IMR-90 (cell line): ENCODE data around the gene NUDT7. TPM values are rescaled to one million over a fixed set of nuclear protein-coding genes. Genes with fewer than 3 reads are reported as not detected.

Experiments
- ATAC-seq: fragments of 200-7000 bp; cut with Tn5 transposase; 2 replicates; pipeline ENCODE4 v1.9.1; 2020; ENCODE audit warnings: low read depth, mild to moderate bottlenecking, moderate library complexity
- BruUV-seq: library from RNA; stranded (reverse); fragments of 400-500 nt; replicated peaks from 2 replicates; lab custom pipeline; 2021; lab: Mats Ljungman, UMichigan
- CTCF ChIA-PET: fragments of 300-600 bp; formaldehyde crosslinking; extraction: SDS; loops from one replicate; lab custom pipeline; 2021; ENCODE audit warnings: antibody characterized with exemption; lab: Yijun Ruan, JAX
- POLR2A ChIA-PET: fragments of 300-600 bp; sonication (Branson Sonifier 250); formaldehyde crosslinking; loops from one replicate; lab custom pipeline; 2022; ENCODE audit warnings: antibody characterized with exemption; ENCODE audit not compliant: unreplicated experiment; lab: Charles Lee
- DNase-seq: peaks from one replicate; pipeline ENCODE4 v3.0.0; 2013
- H2AFZ ChIP-seq: replicated peaks from 2 replicates; pipeline ENCODE3; 2013; ENCODE audit warnings: low read length, mild to moderate bottlenecking; ENCODE audit not compliant: poor library complexity
- H2AK5ac ChIP-seq: 2 replicates; pipeline ENCODE4 v1.6.1; 2013; ENCODE audit warnings: low read depth, low read length, inconsistent platforms
- H2AK9ac ChIP-seq: replicated peaks from 2 replicates; pipeline ENCODE3; 2013; ENCODE audit warnings: mild to moderate bottlenecking, low read depth, low read length, moderate library complexity; ENCODE audit not compliant: poor library complexity
- H2BK120ac ChIP-seq: 2 replicates; pipeline ENCODE4 v1.6.1; 2013; ENCODE audit warnings: low read depth, low read length, inconsistent platforms
- H2BK15ac ChIP-seq: 3 replicates; pipeline ENCODE4 v1.6.1; 2013; ENCODE audit warnings: low read depth, low read length, inconsistent platforms
- H2BK20ac ChIP-seq: 2 replicates; pipeline ENCODE4 v1.6.1; 2013; ENCODE audit warnings: low read depth, mild to moderate bottlenecking, inconsistent platforms, low read length, moderate library complexity
- H2BK5ac ChIP-seq: 2 replicates; pipeline ENCODE4 v1.6.1; 2013; ENCODE audit warnings: mild to moderate bottlenecking, low read depth, low read length, inconsistent platforms; ENCODE audit not compliant: poor library complexity, severe bottlenecking
- H3K14ac ChIP-seq: replicated peaks from 2 replicates; pipeline ENCODE4 v1.6.1; 2013; ENCODE audit warnings: low read depth, low read length, inconsistent platforms
- H3K18ac ChIP-seq: 2 replicates; pipeline ENCODE4 v1.6.1; 2013; ENCODE audit warnings: low read depth, low read length, control low read depth
- H3K23ac ChIP-seq: 2 replicates; pipeline ENCODE4 v1.6.1; 2013; ENCODE audit warnings: low read depth, low read length, inconsistent platforms
- H3K27ac ChIP-seq: 2 replicates; pipeline ENCODE4 v1.5.1; 2013; ENCODE audit warnings: mild to moderate bottlenecking, control low read depth, low read length; ENCODE audit not compliant: insufficient read depth
- H3K27me3 ChIP-seq: 2 replicates; pipeline ENCODE4 v1.6.1; 2013; ENCODE audit warnings: low read length; ENCODE audit not compliant: control insufficient read depth, insufficient read depth
- H3K36me3 ChIP-seq: 2 replicates; pipeline ENCODE4 v1.6.1; 2013; ENCODE audit warnings: low read length, mixed read lengths; ENCODE audit not compliant: control insufficient read depth, insufficient read depth
- H3K4ac ChIP-seq: 2 replicates; pipeline ENCODE4 v1.6.1; 2013; ENCODE audit warnings: low read depth, low read length, inconsistent platforms
- H3K4me1 ChIP-seq: 2 replicates; pipeline ENCODE4 v1.6.1; 2013; ENCODE audit warnings: low read length, mixed read lengths; ENCODE audit not compliant: control insufficient read depth, insufficient read depth
- H3K4me2 ChIP-seq: 2 replicates; pipeline ENCODE4 v1.6.1; 2013; ENCODE audit warnings: low read depth, mild to moderate bottlenecking, control low read depth, low read length, moderate library complexity
- H3K4me3 ChIP-seq: 2 replicates; pipeline ENCODE4 v1.5.1; 2013; ENCODE audit warnings: low read depth, mild to moderate bottlenecking, control low read depth, low read length, moderate library complexity; ENCODE audit not compliant: insufficient read depth
- H3K56ac ChIP-seq: 2 replicates; pipeline ENCODE4 v1.6.1; 2013; ENCODE audit warnings: low read length, inconsistent platforms; ENCODE audit not compliant: insufficient read depth; ENCODE audit errors: extremely low read depth
- H3K79me1 ChIP-seq, 2 experiments: 2 replicates each; pipeline ENCODE4 v1.6.1; 2013; ENCODE audit warnings: low read length in 2 of 2, inconsistent platforms in 1 of 2, low read depth in 1 of 2
- H3K9ac ChIP-seq: 2 replicates; pipeline ENCODE4 v1.6.1; 2013; ENCODE audit warnings: low read depth, low read length, control low read depth
- H3K9me1 ChIP-seq: 2 replicates; pipeline ENCODE4 v1.6.1; 2013; ENCODE audit warnings: low read length, inconsistent platforms; ENCODE audit not compliant: insufficient read depth
- H3K9me3 ChIP-seq: 2 replicates; pipeline ENCODE4 v1.6.1; 2013; ENCODE audit warnings: low read length; ENCODE audit not compliant: control insufficient read depth, insufficient read depth
- H4K20me1 ChIP-seq: 2 replicates; pipeline ENCODE4 v1.6.1; 2013; ENCODE audit warnings: low read length, inconsistent platforms; ENCODE audit not compliant: insufficient read depth
- H4K5ac ChIP-seq: 2 replicates; pipeline ENCODE4 v1.6.1; 2013; ENCODE audit warnings: mild to moderate bottlenecking, low read depth, low read length, control low read depth
- H4K8ac ChIP-seq, 2 experiments: 2 replicates each; pipeline ENCODE4 v1.6.1; 2013; ENCODE audit warnings: low read depth in 2 of 2, low read length in 2 of 2, control low read depth in 1 of 2, inconsistent platforms in 1 of 2
- H4K91ac ChIP-seq: 2 replicates; pipeline ENCODE4 v1.6.1; 2013; ENCODE audit warnings: low read depth, low read length, inconsistent platforms; ENCODE audit not compliant: insufficient read depth
- BHLHE40 ChIP-seq: fragments of 150-350 bp; IDR thresholded peaks from 2 replicates; pipeline ENCODE4 v1.6.1; 2016; ENCODE audit warnings: mild to moderate bottlenecking, low read depth, low read length
- CHD1 ChIP-seq: IDR thresholded peaks from 2 replicates; pipeline ENCODE4 v1.6.1; 2012; ENCODE audit warnings: low read depth, low read length, improper control_type of control experiment
- MAFK ChIP-seq: IDR thresholded peaks from 2 replicates; pipeline ENCODE4 v1.6.1; 2012; ENCODE audit warnings: low read depth, low read length, improper control_type of control experiment
- MAZ ChIP-seq: IDR thresholded peaks from 2 replicates; pipeline ENCODE4 v1.6.1; 2012; ENCODE audit warnings: low read depth, mild to moderate bottlenecking, low read length, improper control_type of control experiment, moderate library complexity, borderline replicate concordance
- MXI1 ChIP-seq: IDR thresholded peaks from 2 replicates; pipeline ENCODE4 v1.6.1; 2012; ENCODE audit warnings: low read depth, mild to moderate bottlenecking, low read length, moderate library complexity, borderline replicate concordance
- POLR2A ChIP-seq: IDR thresholded peaks from 2 replicates; pipeline ENCODE4 v1.6.1; 2012; ENCODE audit warnings: mild to moderate bottlenecking, low read depth, low read length
- RAD21 ChIP-seq: IDR thresholded peaks from 2 replicates; pipeline ENCODE4 v1.6.1; 2012; ENCODE audit warnings: low read length, improper control_type of control experiment
- RCOR1 ChIP-seq: IDR thresholded peaks from 2 replicates; pipeline ENCODE4 v1.6.1; 2012; ENCODE audit warnings: mild to moderate bottlenecking, low read length, improper control_type of control experiment; ENCODE audit not compliant: insufficient replicate concordance
- SMC3 ChIP-seq: fragments of 150-350 bp; IDR thresholded peaks from 2 replicates; pipeline ENCODE4 v1.6.1; 2016; ENCODE audit warnings: low read depth, mild to moderate bottlenecking, antibody characterized with exemption, low read length, moderate library complexity
- USF2 ChIP-seq: fragments of 150-350 bp; IDR thresholded peaks from 2 replicates; pipeline ENCODE4 v1.6.1; 2017; ENCODE audit warnings: mild to moderate bottlenecking, antibody characterized with exemption, low read length, low read depth
- WGBS, 2 experiments: methylation state at CpG; one replicate each; pipeline versions ENCODE4 v1.1.5 to v1.1.7; 2013; ENCODE audit warnings: missing lambda C conversion rate in 2 of 2; ENCODE audit not compliant: insufficient read length in 1 of 2; ENCODE audit errors: extremely low coverage in 2 of 2; 5-methylcytosine and 5-hydroxymethylcytosine counted together
- dilution Hi-C: fragments of 300-500 bp; cut with HindIII; formaldehyde crosslinking; loops from one replicate; pipeline ENCODE4 v1.14.3; 2018; ENCODE audit warnings: low sequenced_read_pairs; ENCODE audit not compliant: unreplicated experiment
- in situ Hi-C: fragments of 300-500 bp; cut with MboI; formaldehyde crosslinking; loops from 3 replicates; pipeline ENCODE4 v1.14.3; 2019; ENCODE audit warnings: low sequenced_read_pairs, inconsistent platforms, mixed read lengths
- intact Hi-C: fragments of 100-400 bp; cut with micrococcal nuclease; formaldehyde crosslinking; loops from 2 replicates; pipeline ENCODE4 v1.10.0; 2022
- polyA plus RNA-seq, 3 experiments: library from polyadenylated mRNA; depleted of rRNA; stranded (reverse); fragments of >200 nt; gene quantifications; 2 replicates each; pipeline ENCODE4 v1.2.3, GENCODE V29; 2012; ENCODE audit warnings: low replicate concordance in 1 of 3
- total RNA-seq: library from RNA; depleted of rRNA; stranded (reverse); fragments of >200 nt; gene quantifications from 2 replicates; pipeline ENCODE4 v1.2.3, GENCODE V29; 2012
- TF ChIP-seq, protein P1 (sequence below): conservative IDR thresholded peaks from 2 replicates; pipeline ENCODE4 v1.5.1; 2012; ENCODE audit warnings: mild to moderate bottlenecking, low read depth, low read length, improper control_type of control experiment

Gene NUDT7
- total and polyA plus RNA-seq, 2 of the 4 experiments (the other 2 are of a cell fraction): 4.3 to 6.2 TPM

GRCh38 chr16:77790009-77790372 is 67.7 kb downstream of the NUDT7 start:
- Histone ChIP-seq H2AK5ac (no peak overlapping the region), H2AFZ (no peak overlapping the region), H3K79me1 (peaks cover 6 to 12% of the 10 kb centered on the region in 2 experiments; a peak in 3 of 4 replicates), H3K9ac (peak overlapping the region; percentile 26; the same call in 1 of the 2 replicates), H2BK5ac (no peak overlapping the region), H3K56ac (no peak overlapping the region), H3K4me2 (peak overlapping the region; percentile 82), H3K9me3 (no peaks in the 10 kb centered on the region), H2BK20ac (no peak overlapping the region), H4K5ac (no peak overlapping the region), H3K36me3 (no peaks in the 10 kb centered on the region), H3K4ac (peak overlapping the region; percentile 5; the same call in 1 of the 2 replicates), H2AK9ac (no peak overlapping the region), H3K18ac (no peak overlapping the region), H4K20me1 (no peaks in the 10 kb centered on the region), H4K8ac (no peak overlapping the region), H3K23ac (no peak overlapping the region), H3K4me1 (peaks cover 10% of the 10 kb centered on the region), H2BK120ac (no peak overlapping the region), H2BK15ac (no peak overlapping the region), H3K4me3 (peak overlapping the region; percentile 93), H4K91ac (no peak overlapping the region), H3K9me1 (peaks cover 7% of the 10 kb centered on the region), H3K14ac (no peak overlapping the region), H3K27ac (no peak overlapping the region), H3K27me3 (peaks cover 4% of the 10 kb centered on the region; the same call in 1 of the 2 replicates)
- in situ Hi-C loops (no loop called here), dilution Hi-C loops (no loop called here), intact Hi-C loops (no loop called here)
- TF ChIP-seq CHD1 (no peak), MAFK (no peak), RCOR1 (no peak), BHLHE40 (no peak), MAZ (no peak), USF2 (no peak), SMC3 (no peak), POLR2A (no peak), MXI1 (no peak), RAD21 (no peak)
- TF ChIP-seq, protein P1, sequence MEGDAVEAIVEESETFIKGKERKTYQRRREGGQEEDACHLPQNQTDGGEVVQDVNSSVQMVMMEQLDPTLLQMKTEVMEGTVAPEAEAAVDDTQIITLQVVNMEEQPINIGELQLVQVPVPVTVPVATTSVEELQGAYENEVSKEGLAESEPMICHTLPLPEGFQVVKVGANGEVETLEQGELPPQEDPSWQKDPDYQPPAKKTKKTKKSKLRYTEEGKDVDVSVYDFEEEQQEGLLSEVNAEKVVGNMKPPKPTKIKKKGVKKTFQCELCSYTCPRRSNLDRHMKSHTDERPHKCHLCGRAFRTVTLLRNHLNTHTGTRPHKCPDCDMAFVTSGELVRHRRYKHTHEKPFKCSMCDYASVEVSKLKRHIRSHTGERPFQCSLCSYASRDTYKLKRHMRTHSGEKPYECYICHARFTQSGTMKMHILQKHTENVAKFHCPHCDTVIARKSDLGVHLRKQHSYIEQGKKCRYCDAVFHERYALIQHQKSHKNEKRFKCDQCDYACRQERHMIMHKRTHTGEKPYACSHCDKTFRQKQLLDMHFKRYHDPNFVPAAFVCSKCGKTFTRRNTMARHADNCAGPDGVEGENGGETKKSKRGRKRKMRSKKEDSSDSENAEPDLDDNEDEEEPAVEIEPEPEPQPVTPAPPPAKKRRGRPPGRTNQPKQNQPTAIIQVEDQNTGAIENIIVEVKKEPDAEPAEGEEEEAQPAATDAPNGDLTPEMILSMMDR: no peak
- POLR2A ChIA-PET: no interaction called here
- CTCF ChIA-PET: no interaction called here
- ATAC-seq (no peak), DNase-seq (no peak)
- no TSS peak for BruUV-seq
- WGBS, 2 experiments: 70% methylated on average over 2 of the region's 11 CpGs; no CpG with 5 or more reads in 1 of the 2 experiments
